Omental fat pad (tissue), 4 donors: ENCODE measurements around the gene MDFIC2. TPM values are rescaled to one million over a fixed set of nuclear protein-coding genes. Genes with fewer than 3 reads are reported as not detected.

ENCODE experiments used
- ATAC-seq: fragments of 150-250 bp; one replicate; pipeline ENCODE4 v1.9.1; 2016; ENCODE audit warnings: mild to moderate bottlenecking, moderate library complexity; ENCODE audit not compliant: low FRiP score
- DNase-seq: peaks from one replicate; pipeline ENCODE4 v3.0.0-alpha.2; 2019; ENCODE audit warnings: low spot score
- total RNA-seq, 4 donors: library from RNA; depleted of rRNA; stranded (reverse); fragments of >200 nt; gene quantifications; one replicate each; pipeline ENCODE4 v1.1.0, GENCODE V29; 2016
- TF ChIP-seq, protein P1 (sequence below), 3 donors: fragments of 450-650 bp; IDR thresholded peaks; one replicate each; pipeline ENCODE4 v1.5.1; 2016 to 2017; ENCODE audit warnings: antibody characterized with exemption in 3 of 3, mild to moderate bottlenecking in 3 of 3, moderate library complexity in 2 of 3

Gene MDFIC2
- total RNA-seq, 4 donors from 2014 or later, result not detected

DNA sequence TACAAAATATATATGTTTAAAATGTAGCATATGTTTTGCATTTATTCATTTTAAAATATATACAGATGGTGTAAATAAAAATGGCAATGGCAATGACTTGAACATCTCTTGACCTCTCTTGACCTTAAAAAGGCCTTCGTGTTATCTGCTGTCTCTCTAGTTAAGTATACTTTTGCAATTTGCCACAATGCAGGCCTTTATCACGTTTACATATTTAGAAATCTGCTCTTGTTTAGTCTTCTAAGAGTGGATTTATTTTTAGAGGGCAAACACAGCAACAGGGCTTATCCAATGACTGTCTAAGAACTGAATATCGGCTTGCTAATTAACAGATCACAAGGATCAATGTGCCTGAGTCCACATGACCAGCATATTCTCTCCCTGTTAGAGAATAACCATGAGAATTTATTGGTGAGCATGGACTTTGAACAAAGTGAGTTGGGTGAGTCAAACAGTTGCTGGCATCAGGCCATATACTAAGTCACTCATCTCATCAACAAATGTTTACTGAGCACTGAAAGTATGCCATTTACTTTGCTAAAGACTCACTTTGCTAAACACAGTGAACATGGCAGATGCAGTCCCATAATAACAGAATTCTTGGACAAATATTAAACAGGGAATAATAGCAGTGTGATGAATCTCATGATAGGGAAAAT, 48.2 kb downstream of the MDFIC2 start:
- no peak for ATAC-seq

DNA sequence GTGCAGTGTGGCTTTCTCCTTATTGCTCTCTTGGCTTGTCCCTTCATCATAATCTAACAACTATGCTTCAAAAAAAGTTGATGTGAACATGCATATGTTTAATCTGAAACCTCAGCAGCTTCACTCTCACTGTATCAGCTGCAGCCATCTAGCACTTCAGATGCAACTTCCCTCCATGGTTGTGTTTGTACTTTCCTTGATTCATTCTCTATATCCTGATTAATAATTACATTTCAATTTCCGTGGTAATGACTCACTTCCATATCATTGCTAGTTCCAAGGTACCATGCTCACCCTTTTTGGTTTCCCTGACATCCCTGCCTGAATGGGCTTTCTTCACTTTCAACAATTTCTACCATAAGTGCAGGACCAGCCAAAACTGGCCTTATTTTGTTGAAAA, 51.2 kb downstream of the MDFIC2 start:
- TF ChIP-seq, protein P1, sequence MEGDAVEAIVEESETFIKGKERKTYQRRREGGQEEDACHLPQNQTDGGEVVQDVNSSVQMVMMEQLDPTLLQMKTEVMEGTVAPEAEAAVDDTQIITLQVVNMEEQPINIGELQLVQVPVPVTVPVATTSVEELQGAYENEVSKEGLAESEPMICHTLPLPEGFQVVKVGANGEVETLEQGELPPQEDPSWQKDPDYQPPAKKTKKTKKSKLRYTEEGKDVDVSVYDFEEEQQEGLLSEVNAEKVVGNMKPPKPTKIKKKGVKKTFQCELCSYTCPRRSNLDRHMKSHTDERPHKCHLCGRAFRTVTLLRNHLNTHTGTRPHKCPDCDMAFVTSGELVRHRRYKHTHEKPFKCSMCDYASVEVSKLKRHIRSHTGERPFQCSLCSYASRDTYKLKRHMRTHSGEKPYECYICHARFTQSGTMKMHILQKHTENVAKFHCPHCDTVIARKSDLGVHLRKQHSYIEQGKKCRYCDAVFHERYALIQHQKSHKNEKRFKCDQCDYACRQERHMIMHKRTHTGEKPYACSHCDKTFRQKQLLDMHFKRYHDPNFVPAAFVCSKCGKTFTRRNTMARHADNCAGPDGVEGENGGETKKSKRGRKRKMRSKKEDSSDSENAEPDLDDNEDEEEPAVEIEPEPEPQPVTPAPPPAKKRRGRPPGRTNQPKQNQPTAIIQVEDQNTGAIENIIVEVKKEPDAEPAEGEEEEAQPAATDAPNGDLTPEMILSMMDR (IDR thresholded peaks at IDR 0.05), result no peak
- DNase-seq (no peak), ATAC-seq (no peak)

More for the DNA sequence above, 48.2 kb downstream of the MDFIC2 start:
- TF ChIP-seq, protein P1 (IDR thresholded peaks at IDR 0.05), result no peak
- DNase-seq, result no peak

DNA sequence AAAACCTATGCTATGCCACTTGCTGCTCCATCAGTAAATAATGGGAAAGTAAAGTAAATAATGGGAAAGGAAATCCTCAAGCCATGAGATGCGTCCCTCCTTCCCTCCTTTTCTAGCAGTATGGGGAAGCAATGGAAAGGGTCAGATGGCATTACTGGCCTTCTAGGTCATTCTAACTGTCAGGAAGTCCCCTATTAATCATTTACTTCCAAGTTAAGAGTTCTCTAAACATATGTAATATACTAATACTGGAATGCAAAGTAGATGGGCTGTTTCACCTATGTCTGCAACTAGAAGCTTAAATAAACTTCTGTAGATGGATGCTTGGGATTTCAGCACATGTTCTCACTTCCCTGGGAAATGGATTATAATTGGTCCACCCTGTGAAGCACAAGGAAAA, 55.9 kb downstream of the MDFIC2 start:
- TF ChIP-seq, protein P1 (IDR thresholded peaks at IDR 0.05), result no peak
- no peak for ATAC-seq
- DNase-seq, result no peak

DNA sequence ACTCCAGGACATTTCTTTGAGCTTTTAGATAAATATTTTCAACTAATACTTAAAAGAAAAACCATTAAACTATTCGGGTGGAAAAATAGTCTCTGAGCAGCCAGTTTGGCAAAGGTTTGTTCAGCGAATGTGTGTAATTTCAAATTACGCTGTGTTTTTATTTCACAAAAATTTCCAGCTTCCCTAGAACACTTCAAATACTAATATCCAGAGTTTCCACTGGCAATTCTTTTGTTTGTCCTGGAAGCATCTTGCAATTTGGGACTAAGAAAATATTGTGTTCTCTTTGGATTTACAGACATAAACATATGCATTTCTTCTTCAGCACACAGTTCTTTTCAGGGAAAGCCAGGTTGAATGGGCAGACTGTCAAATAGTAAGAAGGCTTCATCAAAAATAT, 61.9 kb downstream of the MDFIC2 start:
- no peak for DNase-seq
- ATAC-seq, result no peak
- TF ChIP-seq, protein P1 (IDR thresholded peaks at IDR 0.05), result no peak

DNA sequence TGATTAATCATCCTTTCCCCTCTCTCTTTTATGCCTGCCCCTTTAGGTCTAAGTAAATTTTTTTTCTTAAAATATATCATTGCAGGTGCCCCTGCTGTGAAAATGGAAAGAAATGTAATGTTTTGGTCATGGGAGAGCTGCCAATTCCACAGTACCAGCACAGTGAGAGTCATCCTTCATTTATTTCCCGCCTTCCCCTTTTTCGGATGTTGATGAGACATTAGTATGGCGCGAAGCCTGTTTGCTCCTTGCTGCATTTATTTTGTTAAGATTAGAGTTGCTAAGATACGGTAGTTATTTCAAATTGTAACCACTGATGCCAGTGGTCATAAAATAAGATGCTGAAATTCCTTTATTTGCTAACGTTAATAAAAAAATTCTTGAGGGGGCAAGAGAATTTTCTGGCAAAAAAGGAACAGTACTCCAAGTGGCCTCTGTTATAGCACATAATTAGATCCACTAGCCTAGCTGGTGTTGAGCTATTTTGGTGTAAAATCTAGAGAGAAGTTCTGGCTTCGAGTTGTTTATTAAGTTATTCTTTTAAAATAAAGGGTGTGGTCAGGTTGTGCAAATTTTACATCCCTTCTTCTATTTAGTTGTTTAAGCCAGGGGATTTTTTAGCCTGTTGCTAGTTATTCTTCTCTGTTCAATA, 62.8 kb downstream of the MDFIC2 start:
- TF ChIP-seq, protein P1 (IDR thresholded peaks at IDR 0.05), result no peak
- ATAC-seq (peak; percentile 75), DNase-seq (no peak)

DNA sequence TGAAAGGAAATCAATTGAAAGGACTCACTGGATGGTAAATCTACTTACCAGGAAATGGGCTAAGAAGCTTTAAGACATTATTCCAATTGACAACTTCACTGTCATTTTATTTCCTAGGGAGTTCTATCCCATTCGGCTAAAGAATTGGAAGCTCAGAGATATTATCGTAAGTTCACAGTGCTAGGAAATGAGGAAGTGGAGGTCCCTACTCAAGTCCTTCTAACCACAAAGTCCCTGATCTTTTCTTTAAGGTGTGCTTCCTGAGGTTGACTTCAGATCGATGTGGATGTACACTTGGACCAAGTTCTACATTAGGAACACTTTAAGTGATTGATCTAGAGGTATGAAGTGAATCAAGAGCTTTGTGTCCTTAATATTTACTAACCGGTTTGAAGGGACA, 63.6 kb downstream of the MDFIC2 start:
- TF ChIP-seq, protein P1 (IDR thresholded peaks at IDR 0.05), result no peak
- DNase-seq (no peak), ATAC-seq (no peak)

DNA sequence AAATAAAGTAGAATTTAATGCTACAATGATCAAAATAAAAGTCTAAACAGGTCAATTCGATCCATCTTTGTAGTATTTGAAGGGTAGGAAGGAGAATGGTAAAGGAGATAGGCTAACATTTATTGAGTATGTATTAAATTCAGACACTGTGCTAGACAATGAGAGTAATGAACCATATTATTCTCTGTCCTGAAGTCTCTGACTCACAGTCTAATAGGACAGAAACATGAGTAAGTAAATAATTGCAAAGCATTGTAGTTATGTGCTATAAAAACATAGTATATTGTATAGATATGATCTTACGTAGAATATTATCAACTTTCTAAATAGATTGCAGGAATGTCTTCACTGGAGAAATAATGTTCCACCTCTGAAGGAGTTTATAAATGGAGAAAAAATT, 64.5 kb downstream of the MDFIC2 start:
- TF ChIP-seq, protein P1 (IDR thresholded peaks at IDR 0.05), result no peak
- ATAC-seq (no peak), DNase-seq (no peak)
